OCI-LY1 (cell line): ENCODE data around the gene TSC1.

Experiments used
- H2AFZ ChIP-seq: fragments of 200-600 bp; sonication (generic), shearing (Covaris generic); 2 replicates; pipeline ENCODE4 v1.6.0; 2014; ENCODE audit warnings: antibody characterized with exemption, mild to moderate bottlenecking, low read length
- H3F3A ChIP-seq: fragments of 200-600 bp; sonication (generic), shearing (Covaris generic); 2 replicates; pipeline ENCODE4 v1.6.0; 2014; ENCODE audit warnings: mild to moderate bottlenecking, antibody characterized with exemption, low read length, moderate library complexity; ENCODE audit not compliant: insufficient read depth
- H3K27ac ChIP-seq: fragments of 200-600 bp; sonication (generic); 2 replicates; pipeline ENCODE4 v1.5.1; 2014; ENCODE audit warnings: low read length, mixed run types, mild to moderate bottlenecking, low read depth; ENCODE audit not compliant: poor library complexity, severe bottlenecking
- H3K27me3 ChIP-seq: fragments of 200-600 bp; sonication (generic); 2 replicates; pipeline ENCODE4 v1.6.0; 2014; ENCODE audit warnings: antibody characterized with exemption, mild to moderate bottlenecking, low read length, moderate library complexity; ENCODE audit not compliant: insufficient read depth
- H3K36me3 ChIP-seq: fragments of 200-600 bp; sonication (generic); 2 replicates; pipeline ENCODE4 v1.6.1; 2014; ENCODE audit warnings: mild to moderate bottlenecking, antibody characterized with exemption, low read length, moderate library complexity, mixed read lengths; ENCODE audit not compliant: insufficient read depth
- H3K4me1 ChIP-seq: fragments of 200-600 bp; sonication (generic); 2 replicates; pipeline ENCODE4 v1.5.1; 2014; ENCODE audit warnings: mild to moderate bottlenecking, low read length, moderate library complexity; ENCODE audit not compliant: insufficient read depth, severe bottlenecking
- H3K4me2 ChIP-seq: fragments of 200-600 bp; sonication (generic), shearing (Covaris generic); 2 replicates; pipeline ENCODE4 v1.6.1; 2014; ENCODE audit warnings: low read length
- H3K4me3 ChIP-seq: fragments of 200-600 bp; sonication (generic); 2 replicates; pipeline ENCODE4 v1.5.1; 2014; ENCODE audit warnings: low read length, low read depth, mild to moderate bottlenecking, mixed read lengths; ENCODE audit not compliant: poor library complexity, severe bottlenecking
- H3K79me2 ChIP-seq: fragments of 200-600 bp; shearing (Covaris generic); 2 replicates; pipeline ENCODE4 v1.6.1; 2016; ENCODE audit warnings: mixed run types, low read length, mixed read lengths; ENCODE audit not compliant: insufficient read depth
- H3K9ac ChIP-seq: fragments of 200-600 bp; sonication (generic), shearing (Covaris generic); 2 replicates; pipeline ENCODE4 v1.6.1; 2014; ENCODE audit warnings: mild to moderate bottlenecking, low read length, mixed read lengths
- H3K9me2 ChIP-seq: fragments of 200-600 bp; sonication (generic), shearing (Covaris generic); 2 replicates; pipeline ENCODE4 v1.6.1; 2014; ENCODE audit warnings: low read depth, mild to moderate bottlenecking, low read length, mixed read lengths
- H3K9me3 ChIP-seq: fragments of 200-600 bp; shearing (Covaris generic); 2 replicates; pipeline ENCODE4 v1.6.1; 2014; ENCODE audit warnings: low read length, mixed read lengths
- H4K20me1 ChIP-seq: fragments of 200-600 bp; sonication (generic), shearing (Covaris generic); 2 replicates; pipeline ENCODE4 v1.6.0; 2016; ENCODE audit warnings: mild to moderate bottlenecking, low read length; ENCODE audit not compliant: insufficient read depth
- EZH2 ChIP-seq: fragments of 200-600 bp; sonication (generic), shearing (Covaris generic); IDR thresholded peaks from 2 replicates; pipeline ENCODE4 v1.8.0; 2017; ENCODE audit warnings: borderline replicate concordance, mixed run types, mild to moderate bottlenecking, antibody characterized with exemption, low read length, moderate library complexity, mixed read lengths
- TF ChIP-seq, protein P1 (sequence below): fragments of 200-600 bp; sonication (generic), shearing (Covaris generic); IDR thresholded peaks from 2 replicates; pipeline ENCODE4 v1.5.1; 2017; ENCODE audit warnings: mild to moderate bottlenecking, antibody characterized with exemption, low read length, moderate library complexity, mixed read lengths

The TSC1 gene

DNA sequence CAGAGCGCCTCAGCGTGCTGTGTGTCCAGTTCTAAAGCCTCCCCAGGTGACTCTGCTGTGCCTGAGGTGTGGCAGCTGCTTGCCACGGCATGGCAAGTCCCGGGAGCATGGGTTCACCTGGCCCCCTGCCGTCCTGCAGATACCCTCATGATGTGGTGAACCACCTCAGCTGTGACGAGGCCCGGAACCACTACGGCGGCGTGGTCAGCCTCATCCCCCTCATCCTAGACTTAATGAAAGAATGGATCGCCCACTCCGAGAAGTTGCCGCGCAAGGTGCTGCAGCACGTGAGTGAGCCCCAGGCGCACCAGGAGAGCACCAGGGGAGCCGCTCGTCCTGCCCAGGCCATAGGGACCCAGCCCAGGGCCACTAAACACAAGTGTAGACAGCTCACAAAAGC is 56.3 kb downstream of the TSC1 start:
- Histone ChIP-seq H3K9me2 (no peaks in the 10 kb centered on the region), H3K36me3 (no peaks in the 10 kb centered on the region), H3K9me3 (no peaks in the 10 kb centered on the region), H3K79me2 (no peaks in the 10 kb centered on the region), H2AFZ (no peak overlapping the region), H3K4me3 (no peak overlapping the region), H3K4me1 (peaks cover 14% of the 10 kb centered on the region), H3K27ac (no peak overlapping the region), H3K27me3 (no peaks in the 10 kb centered on the region), H3K9ac (no peak overlapping the region), H3K4me2 (no peak overlapping the region; the same call in 1 of the 2 replicates), H4K20me1 (no peaks in the 10 kb centered on the region), H3F3A (no peaks in the 10 kb centered on the region)
- no peak for TF ChIP-seq EZH2

DNA sequence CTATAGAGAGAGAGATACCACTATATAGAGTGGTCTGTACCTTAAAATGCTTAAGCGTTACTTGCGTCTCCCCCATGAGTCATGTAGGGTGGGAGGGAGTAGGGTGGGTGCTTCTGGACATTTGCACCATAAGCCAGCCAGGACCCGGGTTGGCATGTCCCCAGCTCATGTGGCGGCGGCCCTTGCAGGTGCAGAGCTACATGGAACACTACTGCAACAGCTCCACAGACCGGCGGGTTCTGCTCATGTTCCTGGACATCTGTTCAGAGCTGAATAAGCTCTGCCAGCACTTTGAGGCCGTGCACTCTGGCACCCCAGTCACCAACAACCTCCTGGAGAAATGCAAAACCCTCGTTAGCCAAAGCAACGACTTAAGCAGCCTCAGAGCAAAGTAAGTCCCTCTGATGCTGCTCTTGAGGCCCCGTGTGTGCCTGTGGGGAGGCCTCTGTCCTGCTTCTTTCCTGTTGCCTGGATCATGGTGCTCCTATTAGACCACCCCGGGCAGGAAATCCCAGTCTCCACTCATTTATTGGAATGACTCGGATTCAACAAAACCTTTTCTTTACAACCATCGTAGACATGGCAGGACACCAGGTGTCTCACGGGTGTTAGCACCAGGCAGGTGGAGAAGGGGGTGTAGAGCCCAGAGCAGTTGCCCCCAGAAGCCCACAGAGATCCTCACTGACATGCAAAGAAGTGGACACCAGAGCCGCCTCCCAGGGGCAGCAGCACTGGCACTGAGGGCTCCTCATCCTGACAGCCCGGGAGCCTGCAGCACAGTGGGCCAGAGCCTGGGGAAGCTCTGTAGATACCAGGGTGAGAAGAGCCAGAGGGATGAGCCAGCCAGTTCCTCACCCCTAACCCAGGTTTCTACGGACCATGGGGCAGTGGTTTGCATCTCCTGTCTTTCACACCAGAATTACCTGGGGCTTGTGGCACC is 57.0 kb downstream of the TSC1 start:
- Histone ChIP-seq H3K4me1 (peaks cover 14% of the 10 kb centered on the region), H3K9me3 (no peaks in the 10 kb centered on the region), H3K4me3 (no peak overlapping the region), H3K9ac (no peak overlapping the region), H3K9me2 (no peaks in the 10 kb centered on the region), H4K20me1 (no peaks in the 10 kb centered on the region), H3K27me3 (no peaks in the 10 kb centered on the region), H3K36me3 (no peaks in the 10 kb centered on the region), H3K79me2 (no peaks in the 10 kb centered on the region), H3K4me2 (no peak overlapping the region), H3F3A (no peaks in the 10 kb centered on the region), H2AFZ (no peak overlapping the region), H3K27ac (no peak overlapping the region)
- TF ChIP-seq, protein P1, sequence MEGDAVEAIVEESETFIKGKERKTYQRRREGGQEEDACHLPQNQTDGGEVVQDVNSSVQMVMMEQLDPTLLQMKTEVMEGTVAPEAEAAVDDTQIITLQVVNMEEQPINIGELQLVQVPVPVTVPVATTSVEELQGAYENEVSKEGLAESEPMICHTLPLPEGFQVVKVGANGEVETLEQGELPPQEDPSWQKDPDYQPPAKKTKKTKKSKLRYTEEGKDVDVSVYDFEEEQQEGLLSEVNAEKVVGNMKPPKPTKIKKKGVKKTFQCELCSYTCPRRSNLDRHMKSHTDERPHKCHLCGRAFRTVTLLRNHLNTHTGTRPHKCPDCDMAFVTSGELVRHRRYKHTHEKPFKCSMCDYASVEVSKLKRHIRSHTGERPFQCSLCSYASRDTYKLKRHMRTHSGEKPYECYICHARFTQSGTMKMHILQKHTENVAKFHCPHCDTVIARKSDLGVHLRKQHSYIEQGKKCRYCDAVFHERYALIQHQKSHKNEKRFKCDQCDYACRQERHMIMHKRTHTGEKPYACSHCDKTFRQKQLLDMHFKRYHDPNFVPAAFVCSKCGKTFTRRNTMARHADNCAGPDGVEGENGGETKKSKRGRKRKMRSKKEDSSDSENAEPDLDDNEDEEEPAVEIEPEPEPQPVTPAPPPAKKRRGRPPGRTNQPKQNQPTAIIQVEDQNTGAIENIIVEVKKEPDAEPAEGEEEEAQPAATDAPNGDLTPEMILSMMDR: no peak
- TF ChIP-seq EZH2: no peak

DNA sequence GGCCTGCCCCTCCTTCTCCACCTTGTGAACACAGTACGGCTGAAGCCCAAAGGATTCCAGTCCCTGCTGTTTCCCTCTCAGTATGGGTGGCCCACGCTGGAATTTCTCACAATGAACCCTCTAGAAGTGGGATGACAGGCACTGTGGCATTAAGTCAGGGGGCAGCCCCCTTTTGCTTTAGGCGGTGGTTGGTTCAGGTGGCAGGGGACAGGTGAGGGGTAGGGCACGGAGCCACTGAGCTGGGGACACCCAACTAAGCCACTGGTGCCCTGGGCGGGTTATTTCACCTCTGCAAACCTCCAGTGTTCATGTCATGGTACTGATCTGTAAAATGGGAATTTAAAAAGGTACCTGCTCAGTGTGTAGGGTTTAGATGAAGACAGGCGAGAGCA is 58.1 kb downstream of the TSC1 start:
- Histone ChIP-seq H3K27me3 (no peaks in the 10 kb centered on the region), H3K27ac (no peak overlapping the region), H3K4me2 (no peak overlapping the region), H4K20me1 (no peaks in the 10 kb centered on the region), H3K4me1 (peaks cover 14% of the 10 kb centered on the region), H3K9ac (no peak overlapping the region), H3F3A (no peaks in the 10 kb centered on the region), H3K36me3 (no peaks in the 10 kb centered on the region), H3K79me2 (no peaks in the 10 kb centered on the region), H2AFZ (no peak overlapping the region), H3K9me3 (no peaks in the 10 kb centered on the region), H3K9me2 (no peaks in the 10 kb centered on the region), H3K4me3 (no peak overlapping the region)
- TF ChIP-seq, protein P1: no peak
- no peak for TF ChIP-seq EZH2
